Hepatocyte (in vitro differentiated cells): Measurements from ENCODE around the gene AMPD3. TPM values are rescaled to one million over a fixed set of nuclear protein-coding genes. Genes with fewer than 3 reads are reported as not detected.

Source experiments
- DNase-seq: peaks from one replicate; pipeline ENCODE4 v3.0.0-alpha.2; 2016; ENCODE audit warnings: low spot score
- H2AFZ ChIP-seq: fragments of 200-600 bp; sonication (generic); 2 replicates; pipeline ENCODE4 v1.6.0; 2016; ENCODE audit warnings: antibody characterized with exemption, mild to moderate bottlenecking
- H3K27ac ChIP-seq: fragments of 200-600 bp; sonication (generic); 2 replicates; pipeline ENCODE4 v1.5.1; 2016; ENCODE audit warnings: mild to moderate bottlenecking
- H3K27me3 ChIP-seq: fragments of 200-600 bp; sonication (generic); 2 replicates; pipeline ENCODE4 v1.6.1; 2016
- H3K36me3 ChIP-seq: fragments of 200-600 bp; sonication (generic); replicated peaks from 2 replicates; pipeline ENCODE4 v1.5.1; 2016; ENCODE audit warnings: low read depth; ENCODE audit not compliant: insufficient read depth
- H3K4me1 ChIP-seq: fragments of 200-600 bp; sonication (generic); 2 replicates; pipeline ENCODE4 v1.5.1; 2016; ENCODE audit warnings: mild to moderate bottlenecking, moderate library complexity; ENCODE audit not compliant: insufficient read depth
- H3K4me2 ChIP-seq: fragments of 200-600 bp; sonication (generic); 2 replicates; pipeline ENCODE4 v1.6.0; 2016
- H3K4me3 ChIP-seq: fragments of 200-600 bp; sonication (generic); 2 replicates; pipeline ENCODE4 v1.5.1; 2016; ENCODE audit warnings: mild to moderate bottlenecking
- H3K79me2 ChIP-seq: fragments of 200-600 bp; sonication (generic); 2 replicates; pipeline ENCODE4 v1.6.0; 2017; ENCODE audit warnings: mild to moderate bottlenecking
- H3K9me2 ChIP-seq: fragments of 200-600 bp; sonication (generic); replicated peaks from 2 replicates; pipeline ENCODE4 v1.6.0; 2017; ENCODE audit warnings: mild to moderate bottlenecking; ENCODE audit not compliant: insufficient read depth
- H3K9me3 ChIP-seq: fragments of 200-600 bp; sonication (generic); 2 replicates; pipeline ENCODE4 v1.5.1; 2016; ENCODE audit warnings: low read depth, mild to moderate bottlenecking
- H4K20me1 ChIP-seq: fragments of 200-600 bp; sonication (generic); 2 replicates; pipeline ENCODE4 v1.6.0; 2016; ENCODE audit warnings: mild to moderate bottlenecking; ENCODE audit not compliant: insufficient read depth, poor library complexity, severe bottlenecking
- EZH2 ChIP-seq: fragments of 200-600 bp; sonication (generic); IDR thresholded peaks from 2 replicates; pipeline ENCODE4 v1.6.1; 2016; ENCODE audit warnings: antibody characterized with exemption, mild to moderate bottlenecking, borderline replicate concordance
- EZH2phosphoT487 ChIP-seq: fragments of 200-600 bp; sonication (generic); IDR thresholded peaks from one replicate; pipeline ENCODE4 v1.6.1; 2018; ENCODE audit warnings: antibody characterized with exemption, mild to moderate bottlenecking, low read depth, moderate library complexity; ENCODE audit not compliant: unreplicated experiment, severe bottlenecking
- whole genome bisulfite sequencing: methylation state at CpG from one replicate; pipeline ENCODE4 v1.1.6; 2016; ENCODE audit warnings: low lambda C conversion rate; ENCODE audit errors: missing lambda C conversion rate; 5-methylcytosine and 5-hydroxymethylcytosine counted together
- polyA plus RNA-seq: library from polyadenylated mRNA; unstranded; fragments of >200 nt; fragmentation: Nextera tagmentation; extraction: Ambion mirVana; gene quantifications from 2 replicates; pipeline ENCODE4 v1.2.1, GENCODE V29; 2016
- total RNA-seq: library from RNA; depleted of rRNA; stranded (reverse); fragments of >200 nt; gene quantifications from 2 replicates; pipeline ENCODE4 v1.2.3, GENCODE V29; 2014
- TF ChIP-seq, protein P1 (sequence below): fragments of 200-600 bp; sonication (generic); IDR thresholded peaks from 2 replicates; pipeline ENCODE4 v1.5.1; 2016; ENCODE audit warnings: antibody characterized with exemption, mild to moderate bottlenecking; ENCODE audit not compliant: poor library complexity

AMPD3 gene
- total and polyA plus RNA-seq, 2 experiments from 2014 or later: 1.8 to 4.1 TPM

DNA sequence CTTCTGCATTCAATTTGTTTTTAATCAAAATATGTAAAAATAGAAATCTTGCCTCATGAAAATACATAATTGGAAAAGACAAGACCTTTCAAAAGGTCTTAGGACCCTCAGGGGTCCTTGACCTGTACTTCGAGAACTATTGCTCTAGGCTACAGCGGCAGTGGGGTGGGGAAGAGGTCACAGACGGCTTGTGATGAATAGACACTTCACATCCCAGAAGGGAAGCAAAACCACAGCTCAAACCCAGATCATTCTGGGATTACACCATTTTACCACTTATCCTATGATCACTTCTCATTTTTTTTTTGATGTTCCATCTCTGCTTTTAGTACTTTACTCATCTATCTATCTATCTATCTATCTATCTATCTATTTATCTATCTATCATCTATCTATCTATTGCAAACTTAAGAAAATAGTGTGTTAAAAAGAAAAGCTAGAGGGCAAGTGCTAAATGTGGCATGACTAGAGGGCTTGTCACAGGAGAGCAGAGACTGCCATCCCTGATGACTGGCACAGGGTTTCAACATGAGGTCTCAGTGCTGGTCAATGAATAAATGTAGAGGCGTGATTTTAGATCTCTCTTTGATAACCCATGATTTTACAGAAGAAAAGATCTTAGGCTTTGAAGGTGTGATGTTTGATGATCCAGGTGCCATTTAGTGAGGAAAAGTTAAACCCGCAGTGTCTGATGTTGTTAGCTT lies 48.9 kb downstream of the AMPD3 start:
- WGBS: 90% methylated on average over 5 of the region's 5 CpGs
- H3K9me3 ChIP-seq: no peaks in the 10 kb centered on the region
- DNase-seq: no peak
- TF ChIP-seq EZH2 (no peak), EZH2phosphoT487 (no peak)
- TF ChIP-seq, protein P1, sequence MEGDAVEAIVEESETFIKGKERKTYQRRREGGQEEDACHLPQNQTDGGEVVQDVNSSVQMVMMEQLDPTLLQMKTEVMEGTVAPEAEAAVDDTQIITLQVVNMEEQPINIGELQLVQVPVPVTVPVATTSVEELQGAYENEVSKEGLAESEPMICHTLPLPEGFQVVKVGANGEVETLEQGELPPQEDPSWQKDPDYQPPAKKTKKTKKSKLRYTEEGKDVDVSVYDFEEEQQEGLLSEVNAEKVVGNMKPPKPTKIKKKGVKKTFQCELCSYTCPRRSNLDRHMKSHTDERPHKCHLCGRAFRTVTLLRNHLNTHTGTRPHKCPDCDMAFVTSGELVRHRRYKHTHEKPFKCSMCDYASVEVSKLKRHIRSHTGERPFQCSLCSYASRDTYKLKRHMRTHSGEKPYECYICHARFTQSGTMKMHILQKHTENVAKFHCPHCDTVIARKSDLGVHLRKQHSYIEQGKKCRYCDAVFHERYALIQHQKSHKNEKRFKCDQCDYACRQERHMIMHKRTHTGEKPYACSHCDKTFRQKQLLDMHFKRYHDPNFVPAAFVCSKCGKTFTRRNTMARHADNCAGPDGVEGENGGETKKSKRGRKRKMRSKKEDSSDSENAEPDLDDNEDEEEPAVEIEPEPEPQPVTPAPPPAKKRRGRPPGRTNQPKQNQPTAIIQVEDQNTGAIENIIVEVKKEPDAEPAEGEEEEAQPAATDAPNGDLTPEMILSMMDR: no peak
- H3K9me2 ChIP-seq: no peaks in the 10 kb centered on the region
- H3K4me1 ChIP-seq: no peaks in the 10 kb centered on the region
- H3K27ac ChIP-seq: no peak overlapping the region
- H4K20me1 ChIP-seq: no peaks in the 10 kb centered on the region
- no peaks in the 10 kb centered on the region for H3K79me2 ChIP-seq
- no peaks in the 10 kb centered on the region for H3K36me3 ChIP-seq
- H3K4me2 ChIP-seq: no peak overlapping the region
- H3K27me3 ChIP-seq: no peaks in the 10 kb centered on the region
- no peak overlapping the region for H3K4me3 ChIP-seq
- H2AFZ ChIP-seq: no peak overlapping the region

DNA sequence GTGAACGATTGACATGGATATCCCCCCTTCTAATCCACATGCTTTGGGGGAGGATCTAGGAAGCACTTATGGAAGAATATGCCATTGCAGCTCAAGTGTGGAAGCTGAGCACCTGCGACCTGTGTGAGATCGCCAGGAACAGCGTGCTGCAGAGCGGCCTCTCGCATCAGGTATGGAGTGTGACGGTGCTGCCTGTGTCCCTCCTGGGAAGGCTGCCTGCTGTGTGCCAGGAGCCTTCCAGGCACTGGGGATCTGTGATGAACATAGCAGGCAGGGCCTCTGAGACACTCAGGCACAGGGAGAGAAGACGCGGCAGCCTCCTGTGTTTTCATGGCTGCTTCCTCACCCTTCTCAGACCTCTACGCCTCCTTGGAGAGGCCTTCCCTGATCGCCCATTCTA lies 49.4 kb downstream of the AMPD3 start:
- Histone ChIP-seq H3K4me3 (no peak overlapping the region), H4K20me1 (no peaks in the 10 kb centered on the region), H3K79me2 (no peaks in the 10 kb centered on the region), H2AFZ (no peak overlapping the region), H3K4me2 (no peak overlapping the region), H3K4me1 (no peaks in the 10 kb centered on the region), H3K27me3 (no peaks in the 10 kb centered on the region), H3K9me2 (no peaks in the 10 kb centered on the region), H3K36me3 (no peaks in the 10 kb centered on the region), H3K27ac (no peak overlapping the region), H3K9me3 (no peaks in the 10 kb centered on the region)
- WGBS: 95% methylated on average over 11 of the region's 11 CpGs
- TF ChIP-seq, protein P1: no peak
- TF ChIP-seq EZH2phosphoT487 (no peak), EZH2 (no peak)
- no peak for DNase-seq

DNA sequence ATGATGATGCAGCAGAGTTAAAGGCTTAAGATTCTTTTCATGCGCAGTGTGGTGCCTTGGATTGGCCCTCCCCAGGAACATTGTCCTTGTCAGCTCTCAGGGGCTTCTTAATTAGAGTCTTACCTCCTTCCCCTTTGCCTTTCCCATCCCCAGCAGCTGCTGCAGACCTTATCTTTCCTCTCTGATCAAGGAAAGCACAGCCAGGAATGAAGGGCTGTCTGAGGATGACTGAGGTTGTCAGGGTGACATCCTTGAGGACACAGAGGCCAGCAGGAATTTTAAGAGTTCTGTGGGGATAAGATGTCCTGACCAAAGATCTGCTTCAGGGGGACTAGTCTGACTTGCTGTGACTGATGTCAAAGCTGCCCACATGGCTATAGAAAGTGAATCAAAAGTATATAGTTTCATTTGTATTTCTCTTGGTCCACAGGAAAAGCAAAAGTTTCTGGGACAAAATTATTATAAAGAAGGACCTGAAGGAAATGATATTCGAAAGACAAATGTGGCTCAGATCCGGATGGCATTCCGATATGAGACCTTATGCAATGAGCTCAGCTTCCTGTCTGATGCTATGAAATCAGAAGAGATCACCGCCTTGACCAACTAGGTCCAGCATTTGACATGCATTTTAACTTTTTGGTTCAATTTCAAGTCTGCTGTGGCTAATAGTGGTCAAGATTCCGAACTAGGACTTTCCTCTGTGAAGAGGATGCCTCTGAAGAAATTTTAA lies 50.4 kb downstream of the AMPD3 start:
- H3K4me2 ChIP-seq: no peak overlapping the region
- H3K36me3 ChIP-seq: no peaks in the 10 kb centered on the region
- H3K4me3 ChIP-seq: no peak overlapping the region
- no peaks in the 10 kb centered on the region for H3K79me2 ChIP-seq
- no peaks in the 10 kb centered on the region for H3K4me1 ChIP-seq
- no peaks in the 10 kb centered on the region for H3K27me3 ChIP-seq
- TF ChIP-seq EZH2phosphoT487 (no peak), EZH2 (no peak)
- TF ChIP-seq, protein P1: no peak
- no peak overlapping the region for H3K27ac ChIP-seq
- no peaks in the 10 kb centered on the region for H4K20me1 ChIP-seq
- no peaks in the 10 kb centered on the region for H3K9me2 ChIP-seq
- 96% methylated on average over 6 of the region's 6 CpGs for WGBS
- DNase-seq: no peak
- H3K9me3 ChIP-seq: no peaks in the 10 kb centered on the region
- H2AFZ ChIP-seq: no peak overlapping the region
